HepG2 (cell line): ENCODE measurements around the gene EPB41L4A. TPM values are rescaled to one million over a fixed set of nuclear protein-coding genes. Genes with fewer than 3 reads are reported as not detected.

ENCODE experiments used
- ATAC-seq: fragments of 200-7000 bp; cut with Tn5 transposase; 3 replicates; pipeline ENCODE4 v1.9.1; 2020; ENCODE audit warnings: mild to moderate bottlenecking, moderate library complexity
- Bru-seq: library from RNA; stranded (reverse); fragments of 400-500 nt; gene quantifications from one replicate; lab custom pipeline; 2021; lab: Mats Ljungman, UMichigan
- BruChase-seq, 2 experiments: library from RNA; stranded (reverse); fragments of 400-500 nt; gene quantifications; one replicate each; lab custom pipeline; 2021; lab: Mats Ljungman, UMichigan
- BruUV-seq: library from RNA; stranded (reverse); fragments of 400-500 nt; replicated peaks from 2 replicates; lab custom pipeline; 2021; lab: Mats Ljungman, UMichigan
- CTCF ChIA-PET: fragments of 300-600 bp; formaldehyde crosslinking; extraction: SDS; loops from one replicate; lab custom pipeline; 2021; ENCODE audit warnings: low total read pairs, inconsistent platforms, low intra/inter-chr PET ratio; lab: Yijun Ruan, JAX
- POLR2A ChIA-PET: fragments of 350-600 bp; sonication (Branson Sonifier 250); formaldehyde crosslinking; loops from one replicate; lab custom pipeline; 2020; ENCODE audit warnings: antibody characterized with exemption, inconsistent platforms; lab: Yijun Ruan, JAX
- DNase-seq: peaks from one replicate; pipeline ENCODE4 v3.0.0-alpha.2; 2015; ENCODE audit warnings: low spot score
- FAIRE-seq: peaks from 3 replicates; lab custom pipeline; 2011; peaks lifted over from hg19 to GRCh38; lab: Jason Lieb, UNC
- H2AFZ ChIP-seq: one replicate; pipeline ENCODE4 v1.6.1; 2011; ENCODE audit warnings: low read length, inconsistent platforms
- H3K27ac ChIP-seq: fragments of 300-600 bp; 3 replicates; pipeline ENCODE4 v1.8.0; 2011; ENCODE audit warnings: mixed run types, mild to moderate bottlenecking, mixed read lengths, low read length, inconsistent platforms; ENCODE audit not compliant: insufficient read depth; ENCODE audit errors: extremely low read length
- H3K27me3 ChIP-seq, 2 experiments: fragments of 200-600 bp in 1 of 2; 2 replicates in 1 of 2; 3 replicates in 1 of 2; pipeline versions ENCODE4 v1.6.0 to v1.8.0; 2011; ENCODE audit warnings: low read length in 2 of 2, mild to moderate bottlenecking in 2 of 2, moderate library complexity in 2 of 2, inconsistent platforms in 1 of 2; ENCODE audit not compliant: insufficient read depth in 2 of 2, control insufficient read depth in 1 of 2
- H3K36me3 ChIP-seq, 2 experiments: fragments of 200-600 bp in 1 of 2; replicated peaks in 1 of 2; 2 replicates in 1 of 2; 3 replicates in 1 of 2; pipeline versions ENCODE4 v1.5.1 to v1.8.0; 2011; ENCODE audit warnings: low read length in 2 of 2, inconsistent platforms in 1 of 2; ENCODE audit not compliant: insufficient read depth in 2 of 2, control insufficient read depth in 1 of 2
- H3K4me1 ChIP-seq: 2 replicates; pipeline ENCODE4 v1.5.1; 2012; ENCODE audit warnings: low read length, inconsistent platforms; ENCODE audit not compliant: insufficient read depth
- H3K4me2 ChIP-seq: 2 replicates; pipeline ENCODE4 v1.6.0; 2011; ENCODE audit warnings: low read depth, low read length, inconsistent platforms
- H3K4me3 ChIP-seq, 3 experiments: fragments of 200-600 bp in 1 of 3; sonication (generic), shearing (Covaris generic) in 1 of 3; replicated peaks in 1 of 3; 2 replicates each; pipeline ENCODE4 v1.5.1; 2011 to 2016; ENCODE audit warnings: low read length in 3 of 3, inconsistent platforms in 2 of 3, low read depth in 2 of 3, mild to moderate bottlenecking in 2 of 3, control low read depth in 1 of 3, mixed read lengths in 1 of 3; ENCODE audit not compliant: insufficient read depth in 1 of 3
- H3K79me2 ChIP-seq: one replicate; pipeline ENCODE4 v1.6.1; 2011; ENCODE audit warnings: low read length, inconsistent platforms; ENCODE audit not compliant: insufficient read depth
- H3K9ac ChIP-seq: 2 replicates; pipeline ENCODE4 v1.6.0; 2011; ENCODE audit warnings: mild to moderate bottlenecking, low read depth, low read length, inconsistent platforms; ENCODE audit not compliant: insufficient read depth
- H3K9me3 ChIP-seq: 2 replicates; pipeline ENCODE4 v1.5.1; 2012; ENCODE audit warnings: mild to moderate bottlenecking, low read length
- H4K20me1 ChIP-seq: 2 replicates; pipeline ENCODE4 v1.6.0; 2011; ENCODE audit warnings: inconsistent platforms, mild to moderate bottlenecking, low read length, moderate library complexity; ENCODE audit not compliant: insufficient read depth
- GABPA ChIP-seq, 2 experiments: IDR thresholded peaks; 2 replicates each; pipeline ENCODE4 v1.6.1; 2011 to 2016; ENCODE audit warnings: low read depth in 2 of 2, low read length in 1 of 2, missing biosample characterization in 1 of 2, missing genetic modification characterization in 1 of 2
- GTF2F1 ChIP-seq: fragments of 150-350 bp; IDR thresholded peaks from 2 replicates; pipeline ENCODE4 v1.6.1; 2014; ENCODE audit warnings: low read length
- GTF3A ChIP-seq: sonication (generic); formaldehyde crosslinking; conservative IDR thresholded peaks from 2 replicates; pipeline ENCODE4 v1.4.0; 2020; ENCODE audit warnings: mild to moderate bottlenecking, missing genetic modification reagents
- HNRNPH1 ChIP-seq: fragments of 200-400 bp; formaldehyde crosslinking; optimal IDR thresholded peaks from 2 replicates; pipeline ENCODE3; 2017; ENCODE audit warnings: mild to moderate bottlenecking, low read depth, low read length
- NAIF1 ChIP-seq: sonication (generic); formaldehyde crosslinking; IDR thresholded peaks from 2 replicates; pipeline ENCODE4 v1.5.0; 2020; ENCODE audit warnings: mild to moderate bottlenecking, missing genetic modification reagents, borderline replicate concordance
- PHF8 ChIP-seq: sonication (generic); formaldehyde crosslinking; IDR thresholded peaks from 2 replicates; pipeline ENCODE4 v1.5.0; 2020; ENCODE audit warnings: missing genetic modification reagents
- STAT5B ChIP-seq: sonication (generic); formaldehyde crosslinking; IDR thresholded peaks from 2 replicates; pipeline ENCODE4 v1.4.0; 2020; ENCODE audit warnings: missing genetic modification reagents
- TGIF2 ChIP-seq: IDR thresholded peaks from 2 replicates; pipeline ENCODE4 v1.6.1; 2016; ENCODE audit warnings: control low read depth, missing compliant biosample characterization
- ZNF260 ChIP-seq: sonication (generic); formaldehyde crosslinking; IDR thresholded peaks from 2 replicates; pipeline ENCODE4 v1.4.0; 2020; ENCODE audit warnings: missing genetic modification reagents, low read depth, mild to moderate bottlenecking, borderline replicate concordance
- ZNF777 ChIP-seq: sonication (generic); formaldehyde crosslinking; IDR thresholded peaks from 2 replicates; pipeline ENCODE4 v1.4.0; 2020; ENCODE audit warnings: missing genetic modification reagents
- WGBS: methylation state at CpG from one replicate; pipeline ENCODE4 v1.1.6; 2017; ENCODE audit warnings: low lambda C conversion rate; 5-methylcytosine and 5-hydroxymethylcytosine counted together
- in situ Hi-C: cut with HindIII; loops from 2 replicates; pipeline ENCODE4 v1.10.0; 2017; ENCODE audit warnings: low pct_unique_long_range_greater_than_20kb; ENCODE audit not compliant: extremely low pct_ligation_motif_present
- intact Hi-C: fragments of 100-400 bp; cut with micrococcal nuclease; formaldehyde crosslinking; loops from one replicate; pipeline ENCODE4 v1.10.0; 2022; ENCODE audit not compliant: unreplicated experiment
- long read RNA-seq, 2 experiments: library from RNA in 1 of 2; library from polyadenylated mRNA in 1 of 2; stranded (forward) in 1 of 2; unstranded in 1 of 2; transcript quantifications; one replicate each; pipeline ENCODE4 v2.0.0, GENCODE V29; 2019 to 2022
- polyA minus RNA-seq, 3 experiments: library from RNA; depleted of rRNA, polyadenylated mRNA; stranded (reverse); fragments of >200 nt; gene quantifications; 2 replicates each; pipeline ENCODE4 v1.2.3, GENCODE V29; 2011; ENCODE audit warnings: low replicate concordance in 1 of 3
- polyA plus RNA-seq, 8 experiments: library from polyadenylated mRNA; depleted of rRNA in 3 of 8; stranded (reverse) in 7 of 8; unstranded in 1 of 8; fragments of >200 nt; fragmentation: Illumina TruSeq in 4 of 8; extraction: Trizol in 4 of 8; gene quantifications; 2 replicates each; pipeline versions ENCODE4 v1.2.1 to v1.2.3, GENCODE V29; 2011 to 2016; ENCODE audit warnings: low read depth in 4 of 8, missing spikeins in 1 of 8, mixed read lengths in 1 of 8; ENCODE audit not compliant: insufficient read depth in 1 of 8
- total RNA-seq, 5 experiments: library from RNA; depleted of rRNA; stranded (reverse); fragments of >200 nt; fragmentation: Illumina TruSeq; extraction: Trizol; gene quantifications; 2 replicates each; pipeline ENCODE4 v1.2.3, GENCODE V29; 2016; ENCODE audit warnings: low read depth in 1 of 5
- TF ChIP-seq, protein P1 (sequence below): sonication (generic); formaldehyde crosslinking; IDR thresholded peaks from 2 replicates; pipeline ENCODE4 v1.4.0; 2020; ENCODE audit warnings: missing genetic modification reagents

EPB41L4A gene, protein sequence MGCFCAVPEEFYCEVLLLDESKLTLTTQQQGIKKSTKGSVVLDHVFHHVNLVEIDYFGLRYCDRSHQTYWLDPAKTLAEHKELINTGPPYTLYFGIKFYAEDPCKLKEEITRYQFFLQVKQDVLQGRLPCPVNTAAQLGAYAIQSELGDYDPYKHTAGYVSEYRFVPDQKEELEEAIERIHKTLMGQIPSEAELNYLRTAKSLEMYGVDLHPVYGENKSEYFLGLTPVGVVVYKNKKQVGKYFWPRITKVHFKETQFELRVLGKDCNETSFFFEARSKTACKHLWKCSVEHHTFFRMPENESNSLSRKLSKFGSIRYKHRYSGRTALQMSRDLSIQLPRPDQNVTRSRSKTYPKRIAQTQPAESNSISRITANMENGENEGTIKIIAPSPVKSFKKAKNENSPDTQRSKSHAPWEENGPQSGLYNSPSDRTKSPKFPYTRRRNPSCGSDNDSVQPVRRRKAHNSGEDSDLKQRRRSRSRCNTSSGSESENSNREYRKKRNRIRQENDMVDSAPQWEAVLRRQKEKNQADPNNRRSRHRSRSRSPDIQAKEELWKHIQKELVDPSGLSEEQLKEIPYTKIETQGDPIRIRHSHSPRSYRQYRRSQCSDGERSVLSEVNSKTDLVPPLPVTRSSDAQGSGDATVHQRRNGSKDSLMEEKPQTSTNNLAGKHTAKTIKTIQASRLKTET
- 0.07 TPM in 1 of 2 replicates, not detected in the other for total RNA-seq (2016; rRNA removed; fragmentation: Illumina TruSeq; extraction: Trizol)
- not detected in 2 replicates for total RNA-seq (2016; cell fraction: cytosol; rRNA removed; fragmentation: Illumina TruSeq; extraction: Trizol; ENCODE audit: low read depth)
- 0.04 and 0.07 TPM in 2 replicates for total RNA-seq (2016; cell fraction: insoluble cytoplasmic fraction; rRNA removed; fragmentation: Illumina TruSeq; extraction: Trizol)
- not detected in 2 replicates for total RNA-seq (2016; cell fraction: membrane; rRNA removed; fragmentation: Illumina TruSeq; extraction: Trizol)
- total RNA-seq (2016; cell fraction: nucleus; rRNA removed; fragmentation: Illumina TruSeq; extraction: Trizol), result 0.06 and 0.09 TPM in 2 replicates
- 0.03 TPM in 1 of 2 replicates, not detected in the other for polyA plus RNA-seq (2011; rRNA removed)
- polyA plus RNA-seq (2011; cell fraction: cytosol; rRNA removed), result 0.03 TPM in 1 of 2 replicates, not detected in the other
- 0.02 TPM in 1 of 2 replicates, not detected in the other for polyA plus RNA-seq (2011; cell fraction: nucleus; rRNA removed)
- 0.20 TPM in 1 of 2 replicates, not detected in the other for polyA plus RNA-seq (2012)
- polyA plus RNA-seq (2016; cell fraction: cytosol; fragmentation: Illumina TruSeq; extraction: Trizol; ENCODE audit: low read depth), result not detected in 2 replicates
- polyA plus RNA-seq (2016; cell fraction: insoluble cytoplasmic fraction; fragmentation: Illumina TruSeq; extraction: Trizol; ENCODE audit: low read depth), result 0.37 TPM in 1 of 2 replicates, not detected in the other
- not detected in 2 replicates for polyA plus RNA-seq (2016; cell fraction: membrane; fragmentation: Illumina TruSeq; extraction: Trizol; ENCODE audit: low read depth)
- polyA plus RNA-seq (2016; cell fraction: nucleus; fragmentation: Illumina TruSeq; extraction: Trizol; ENCODE audit: insufficient read depth, low read depth), result 0.19 and 0.21 TPM in 2 replicates
- 10.3 TPM in 1 of 2 replicates, not detected in the other for polyA minus RNA-seq (2011; rRNA and poly(A)+ RNA removed; ENCODE audit: low replicate concordance)
- polyA minus RNA-seq (2011; cell fraction: cytosol; rRNA and poly(A)+ RNA removed), result not detected in 2 replicates
- 0.12 and 0.52 TPM in 2 replicates for polyA minus RNA-seq (2011; cell fraction: nucleus; rRNA and poly(A)+ RNA removed)
- Bru-seq, nascent RNA, result percentile 9 among the genes with signal in this experiment
- percentile 8 among the genes with signal in this experiment for BruChase-seq, experiment 1, labeled RNA remaining after a 6-hour chase
- percentile 7 among the genes with signal in this experiment for BruChase-seq, experiment 2, labeled RNA remaining after a 2-hour chase
- long read RNA-seq, experiment 1, result 0 reads
- long read RNA-seq, experiment 2, result 0 reads

DNA sequence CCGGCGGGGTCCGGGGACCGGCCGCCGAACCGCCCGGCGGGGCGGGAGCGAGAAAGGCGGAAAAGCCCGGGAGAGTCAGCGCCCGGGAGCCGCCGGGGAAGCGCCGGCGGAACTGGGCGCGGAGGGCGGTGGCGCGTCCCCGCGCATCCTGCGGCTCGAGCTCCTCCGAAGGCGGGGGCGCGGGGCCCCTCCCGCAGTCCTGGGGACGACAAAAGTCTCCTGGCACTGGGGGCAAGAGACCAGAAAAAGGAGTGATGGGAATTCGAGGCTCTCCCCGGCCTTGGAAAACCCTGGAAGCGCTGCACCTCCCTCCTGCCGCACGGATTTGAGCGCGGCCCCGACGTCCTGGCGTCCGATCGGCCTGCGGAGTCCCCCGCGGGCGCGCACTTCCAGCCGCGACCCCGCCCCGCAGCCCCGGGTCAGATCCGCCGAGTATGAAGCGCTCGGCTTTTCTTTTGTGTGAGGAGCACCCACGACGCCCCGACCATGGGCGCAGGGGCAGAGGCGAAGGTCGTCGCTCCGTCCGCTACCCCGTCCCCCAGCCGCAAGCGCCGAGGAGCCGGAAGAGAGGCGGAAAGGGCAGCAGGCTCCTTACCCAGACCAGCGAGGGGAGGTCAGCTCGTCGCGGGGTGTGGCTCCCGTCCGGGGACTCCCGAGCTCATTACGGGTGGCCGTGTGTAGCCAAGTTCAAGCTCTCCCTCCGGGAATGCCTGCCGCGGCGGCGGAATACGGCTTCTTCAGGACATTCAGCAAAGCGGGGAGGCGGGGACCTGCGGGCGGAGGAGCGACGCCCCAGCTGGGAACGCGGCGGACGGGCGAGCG lies at the start of gene EPB41L4A:
Gene EPB41L4A (minus strand): TSS at position 114 of the 822 bp plus-strand sequence. CDS start 238 bp downstream, outside the sequence.
- no peaks in the 10 kb centered on the region for H3K36me3 ChIP-seq
- no peak for DNase-seq
- no peak for TF ChIP-seq NAIF1 (CRISPR knock-in tag)
- TF ChIP-seq, protein P1, sequence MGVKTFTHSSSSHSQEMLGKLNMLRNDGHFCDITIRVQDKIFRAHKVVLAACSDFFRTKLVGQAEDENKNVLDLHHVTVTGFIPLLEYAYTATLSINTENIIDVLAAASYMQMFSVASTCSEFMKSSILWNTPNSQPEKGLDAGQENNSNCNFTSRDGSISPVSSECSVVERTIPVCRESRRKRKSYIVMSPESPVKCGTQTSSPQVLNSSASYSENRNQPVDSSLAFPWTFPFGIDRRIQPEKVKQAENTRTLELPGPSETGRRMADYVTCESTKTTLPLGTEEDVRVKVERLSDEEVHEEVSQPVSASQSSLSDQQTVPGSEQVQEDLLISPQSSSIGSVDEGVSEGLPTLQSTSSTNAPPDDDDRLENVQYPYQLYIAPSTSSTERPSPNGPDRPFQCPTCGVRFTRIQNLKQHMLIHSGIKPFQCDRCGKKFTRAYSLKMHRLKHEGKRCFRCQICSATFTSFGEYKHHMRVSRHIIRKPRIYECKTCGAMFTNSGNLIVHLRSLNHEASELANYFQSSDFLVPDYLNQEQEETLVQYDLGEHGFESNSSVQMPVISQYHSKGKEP (CRISPR knock-in tag), result no peak
- 0 out of 2 replicates have a peak, but pooled peaks have one; percentile 10 for TF ChIP-seq PHF8 (CRISPR knock-in tag)
- TF ChIP-seq GABPA (IDR thresholded peaks at IDR 0.05; ENCODE audit: low read depth, low read length), result 0 out of 2 replicates have a peak, but pooled peaks have one; percentile 11
- TF ChIP-seq GABPA (CRISPR knock-in tag; IDR thresholded peaks at IDR 0.05; ENCODE audit: low read depth), result no peak
- TF ChIP-seq HNRNPH1, result no peak
- peak; percentile 55 for TF ChIP-seq ZNF777 (CRISPR knock-in tag)
- TF ChIP-seq TGIF2 (CRISPR knock-in tag), result no peak
- TF ChIP-seq GTF2F1, result no peak
- no peak for TF ChIP-seq ZNF260 (CRISPR knock-in tag)
- TF ChIP-seq GTF3A (CRISPR knock-in tag), result no peak
- TF ChIP-seq STAT5B, result no peak
- TF ChIP-seq, all 625 proteins: peak for 3
- no TSS peak for BruUV-seq
- Histone ChIP-seq H3K27ac (no peak within 1 kb of the TSS), H3K4me1 (0 out of 2 replicates have a peak, but pooled peaks cover 5% of the 10 kb centered on the region), H3K9me3 (no peaks in the 10 kb centered on the region), H2AFZ (no peak within 1 kb of the TSS), H3K79me2 (no peaks in the 10 kb centered on the region), H3K4me2 (peak within 1 kb of the TSS; percentile 91), H3K4me3 (peak within 1 kb of the TSS; percentile 42 to 79 (median 75)), H3K27me3 (peaks cover 4 to 30% of the 10 kb centered on the region in 2 experiments; a peak in 4 of 5 replicates), H4K20me1 (no peaks in the 10 kb centered on the region), H3K9ac (no peak within 1 kb of the TSS)
- FAIRE-seq, result no peak
- WGBS, result 76% methylated on average over 37 of the region's 103 CpGs
- ChIA-PET CTCF (interaction anchor here (1.1 to 2.7 kb wide), 3 partner anchors 207 to 244 kb away, joined by 3 to 13 read pairs (median 12); no protein-coding TSS in a partner anchor), POLR2A (interaction anchor here (1.1 kb wide), 1 partner anchor 259 kb away, joined by 3 read pairs; no protein-coding TSS in a partner anchor)
- ATAC-seq, result peak; percentile 62
- intact Hi-C loops, result no loop called here
- in situ Hi-C loops, result loop anchor here (10.0 kb wide), 1 partner anchor 205 kb away; no protein-coding TSS in a partner anchor
